Stimulated activated CD4-positive, alpha-beta T cell treated with anti-CD3 and anti-CD28 coated beads, Interleukin-15, amount 100 ng/mL, for 24 hours (primary cell): ENCODE data around the gene RPN2.

Experiments used
- DNase-seq: peaks from one replicate; pipeline ENCODE4 v3.0.0-alpha.2; 2020

RPN2 gene

DNA sequence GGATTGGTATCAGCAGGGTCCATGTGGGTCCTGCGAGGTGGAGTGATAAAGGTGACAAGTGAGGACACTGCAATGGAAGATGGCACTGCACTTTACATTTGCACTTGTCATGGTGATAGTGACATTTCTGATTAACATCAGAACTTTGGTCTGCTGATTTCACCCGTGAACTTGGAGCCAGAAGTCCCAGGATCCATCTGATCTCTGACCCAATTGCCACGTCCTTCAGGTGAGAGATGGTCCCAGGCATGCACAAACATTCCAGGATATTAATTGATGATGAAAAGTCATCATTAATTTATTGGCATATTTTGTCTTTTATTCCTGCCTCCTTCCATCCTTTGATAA, 92.3 kb downstream of the RPN2 start:
- no peak for DNase-seq

DNA sequence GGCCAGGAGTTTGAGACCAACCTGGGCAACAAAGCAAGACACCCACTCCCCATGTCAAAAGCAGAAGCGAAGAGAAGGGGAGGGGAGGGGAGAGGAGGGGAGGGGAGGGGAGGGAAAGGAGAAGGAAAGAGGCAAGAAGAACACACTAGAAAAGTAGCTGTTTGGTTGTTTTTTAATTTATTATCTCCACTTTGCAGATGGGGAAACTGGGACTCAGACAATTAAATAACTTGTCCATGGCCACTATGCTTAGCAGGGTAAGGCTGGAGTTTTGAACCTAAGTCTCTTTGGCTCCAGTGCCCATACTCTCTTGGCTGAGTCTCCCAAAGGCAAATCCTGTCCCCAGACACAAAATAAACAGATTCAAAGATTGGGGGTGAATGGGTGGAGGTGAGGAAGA, 94.9 kb downstream of the RPN2 start:
- no peak for DNase-seq

DNA sequence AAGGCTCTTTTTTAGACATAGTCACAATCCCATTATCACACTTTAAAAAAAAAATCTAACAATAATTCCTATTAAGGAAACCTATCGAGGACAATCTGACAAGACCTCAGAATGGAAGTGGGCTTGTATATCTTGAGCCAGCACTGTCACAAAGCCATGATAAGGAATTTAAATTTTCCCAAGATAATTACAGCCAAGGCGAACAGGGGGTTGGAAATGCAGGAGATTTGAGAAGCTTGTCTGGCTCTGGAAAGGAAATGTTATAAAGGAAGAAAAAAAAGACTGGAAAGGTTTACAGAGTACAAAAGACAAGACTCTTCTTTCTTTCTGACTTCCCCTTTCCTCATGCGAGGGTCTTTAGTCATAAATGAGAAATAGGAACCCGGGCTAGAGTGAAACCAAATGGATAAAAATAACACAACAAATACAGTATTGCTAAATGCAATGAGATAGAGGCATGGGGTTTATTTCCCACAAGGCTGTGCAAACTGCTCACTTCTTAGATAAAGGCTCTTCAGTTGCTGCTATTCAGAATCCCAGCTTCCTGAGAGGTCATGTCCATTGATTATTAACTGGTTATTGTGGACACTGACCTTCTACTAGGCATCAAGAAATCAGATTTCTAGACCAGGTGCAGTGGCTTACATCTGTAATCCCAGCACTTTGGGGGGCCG, 95.9 kb downstream of the RPN2 start:
- DNase-seq: no peak

DNA sequence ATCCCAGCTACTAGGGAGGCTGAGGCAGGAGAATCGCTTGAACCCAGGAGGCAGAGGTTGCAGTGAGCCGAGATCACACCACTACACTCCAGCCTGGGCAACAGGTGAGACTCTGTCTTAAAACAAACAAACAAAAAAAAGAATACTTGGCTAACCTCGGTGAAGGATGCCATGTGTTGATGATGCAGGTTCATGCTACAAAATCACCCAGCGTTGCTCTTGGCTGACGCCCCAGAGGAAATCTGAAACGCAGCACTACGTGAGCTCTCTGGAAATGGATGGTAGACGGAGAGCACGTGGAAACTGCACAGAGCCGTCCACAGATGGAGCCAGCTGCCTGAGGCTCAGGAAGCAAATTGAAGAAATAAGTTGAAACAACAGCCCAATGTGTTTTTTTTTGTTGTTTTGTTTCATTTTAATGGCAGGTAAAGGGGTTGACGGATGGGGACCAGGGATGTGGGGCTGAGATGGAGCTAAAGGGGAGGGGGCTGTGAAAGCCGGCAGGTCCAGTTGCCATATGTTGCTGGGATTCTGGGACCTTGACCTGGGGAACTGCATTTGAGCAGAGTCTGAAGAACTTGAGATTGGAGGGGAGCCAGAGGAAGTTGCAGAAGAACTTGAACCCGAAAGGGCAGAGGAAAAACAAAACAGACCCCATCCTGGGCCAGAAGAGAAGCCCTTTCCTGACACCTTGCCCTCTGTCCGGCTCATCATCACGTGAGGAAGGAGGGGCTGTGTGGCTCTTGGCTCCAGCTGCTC, 97.5 kb downstream of the RPN2 start:
- DNase-seq: no peak

DNA sequence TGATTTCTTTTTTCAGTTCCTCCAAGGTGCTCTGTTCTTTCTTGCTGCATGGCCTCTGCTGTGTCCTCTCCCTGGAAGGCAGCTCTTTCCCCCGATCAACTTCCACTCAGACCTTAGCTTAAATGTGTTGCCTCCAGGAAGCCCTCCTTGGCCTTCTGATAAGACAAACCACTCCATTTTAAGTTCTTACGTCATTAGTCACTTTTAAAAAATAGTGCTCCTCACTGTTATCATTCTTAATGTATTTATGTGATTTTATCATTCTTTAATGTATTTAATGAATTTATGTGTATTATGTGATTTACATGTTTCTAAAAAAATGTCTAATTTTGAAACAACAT, 98.1 kb downstream of the RPN2 start:
- DNase-seq: no peak

DNA sequence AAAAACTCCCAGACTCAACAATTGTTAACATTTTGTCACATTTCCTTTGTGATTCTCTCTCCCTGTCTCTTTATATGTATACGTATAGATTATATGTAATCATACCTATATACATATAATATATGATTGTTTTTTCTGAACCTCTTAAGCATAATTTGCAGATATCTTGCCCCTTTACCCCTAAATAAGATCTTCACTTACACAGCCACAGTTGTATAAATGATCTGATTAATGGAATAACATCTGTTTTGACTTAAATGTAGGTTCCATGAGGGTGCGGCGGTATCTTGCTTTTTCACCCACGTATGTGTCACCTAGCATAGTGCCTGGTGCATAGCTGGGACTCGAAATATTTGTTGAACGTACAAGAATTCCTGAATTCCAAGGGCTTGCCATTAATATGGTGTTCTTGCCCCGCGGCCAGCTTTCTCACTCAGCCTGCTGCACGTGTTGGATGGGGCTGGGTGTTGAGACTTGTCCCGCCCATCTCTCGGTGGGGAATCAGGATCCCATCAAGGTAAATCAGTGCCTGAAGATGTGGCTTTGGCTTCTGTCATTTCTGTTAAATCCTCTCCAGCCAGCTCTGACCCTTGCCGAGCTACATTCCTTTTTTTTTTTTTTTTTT, 99.9 kb downstream of the RPN2 start:
- DNase-seq: no peak

DNA sequence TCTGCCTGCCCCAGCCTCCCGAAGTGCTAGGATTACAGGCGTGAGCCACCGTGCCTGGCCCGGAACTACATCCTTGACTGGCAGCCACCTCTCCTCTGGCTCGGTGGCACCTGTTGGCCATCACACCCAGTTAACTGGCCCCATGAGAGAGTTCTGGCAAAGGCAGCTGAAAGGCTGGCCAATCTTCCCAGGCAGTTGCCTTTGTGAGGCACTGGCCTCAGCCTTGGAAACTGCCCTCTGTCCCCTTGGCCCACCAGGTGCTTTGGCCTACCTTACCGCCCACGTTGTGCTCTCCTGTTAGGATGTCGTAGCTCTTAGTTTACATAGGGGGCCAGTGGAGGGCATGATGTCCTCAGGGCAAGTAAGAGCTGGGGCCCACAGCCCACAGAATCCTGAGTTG, 100.7 kb downstream of the RPN2 start:
- no peak for DNase-seq

DNA sequence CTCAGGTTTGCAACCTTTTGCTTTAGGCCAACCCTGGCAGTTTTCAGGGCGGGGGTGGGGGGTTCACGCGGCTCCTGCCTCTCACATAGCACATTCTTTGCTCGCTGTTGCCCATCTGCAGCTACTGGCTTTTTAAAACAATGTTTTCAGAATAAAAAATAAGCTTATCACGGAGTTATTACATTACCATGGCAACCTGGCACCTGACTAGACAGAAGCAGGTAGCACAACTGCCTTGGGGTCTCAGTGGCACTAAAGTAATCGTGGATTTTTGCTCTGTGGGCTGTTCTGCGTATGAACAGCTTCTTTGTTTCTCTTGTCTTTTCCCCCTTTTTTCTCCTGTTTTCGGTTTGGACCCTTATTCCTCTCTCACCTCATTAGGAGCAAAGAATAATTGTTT, 101.3 kb downstream of the RPN2 start:
- DNase-seq: no peak

DNA sequence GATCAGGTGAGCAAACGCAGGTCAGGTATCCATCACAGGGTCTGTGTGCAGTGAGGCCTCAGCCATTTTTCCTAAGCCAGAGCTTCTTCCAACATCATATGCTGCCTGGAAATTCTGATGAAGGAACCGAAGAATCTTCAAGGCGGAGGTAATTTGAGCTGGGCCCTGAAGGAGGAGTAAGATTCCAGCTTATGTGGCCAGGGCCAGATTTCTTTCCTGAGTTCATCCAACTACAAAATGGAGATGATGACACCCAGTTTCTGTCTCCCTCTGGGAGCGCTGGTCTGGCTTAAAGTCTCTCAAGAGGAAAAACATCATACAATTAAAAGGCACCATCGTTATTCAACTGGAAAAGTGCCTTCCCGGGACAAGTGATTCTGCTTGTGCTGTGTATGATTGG, 103.4 kb downstream of the RPN2 start:
- DNase-seq: no peak

DNA sequence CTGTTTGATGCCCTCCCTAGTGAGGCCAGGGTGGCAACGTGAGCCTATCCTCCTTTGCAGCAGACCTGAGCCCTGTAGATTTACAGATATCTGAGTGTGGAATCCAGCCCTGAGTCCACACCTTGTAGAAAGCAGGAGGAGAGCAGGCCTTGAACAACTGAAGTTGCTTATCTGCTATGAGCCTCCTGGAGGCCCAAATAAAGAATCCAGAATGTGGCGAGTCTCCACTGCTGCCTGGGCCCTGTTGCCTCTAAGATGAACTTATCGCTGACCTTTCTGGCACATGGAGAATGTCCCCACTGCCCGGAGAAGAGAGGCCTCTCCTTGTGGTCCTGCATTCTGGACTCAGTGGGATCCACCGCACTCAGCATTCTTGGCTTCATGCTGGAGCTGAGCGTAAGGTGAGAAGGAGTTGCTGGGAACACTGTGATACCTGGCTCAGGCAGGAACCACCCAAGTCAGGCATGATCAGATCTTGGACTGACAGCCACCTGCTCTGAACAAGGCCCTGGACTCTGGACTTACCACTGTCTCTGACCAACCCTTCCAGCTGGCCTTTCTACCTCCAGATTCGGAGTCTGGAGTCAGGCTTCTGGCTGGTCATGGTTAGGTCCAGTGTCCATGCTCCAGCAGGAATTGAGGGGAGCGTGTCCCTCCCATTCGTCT, 104.5 kb downstream of the RPN2 start:
- no peak for DNase-seq

DNA sequence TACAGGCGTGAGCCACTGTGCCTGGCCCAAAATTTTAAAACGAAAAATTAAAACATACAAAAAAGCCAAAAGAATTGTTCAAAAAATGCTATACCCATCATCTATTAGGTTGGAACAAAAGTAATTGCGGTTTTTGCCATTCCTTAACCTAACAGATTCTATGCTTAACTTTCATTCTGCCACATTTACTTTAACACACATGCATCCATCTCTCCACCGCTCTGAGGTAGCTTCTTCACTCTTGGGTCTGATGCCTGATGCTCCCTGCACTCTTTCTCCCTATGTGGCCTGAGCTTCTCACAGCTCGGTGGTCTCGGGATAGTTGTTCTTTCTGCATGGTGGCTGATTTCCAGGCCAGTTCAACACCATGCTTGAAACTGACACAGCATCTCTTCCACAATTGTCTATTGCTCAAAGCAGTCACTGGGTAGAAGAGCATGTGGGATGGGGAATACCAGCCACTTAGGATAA, 105.6 kb downstream of the RPN2 start:
- DNase-seq: no peak

DNA sequence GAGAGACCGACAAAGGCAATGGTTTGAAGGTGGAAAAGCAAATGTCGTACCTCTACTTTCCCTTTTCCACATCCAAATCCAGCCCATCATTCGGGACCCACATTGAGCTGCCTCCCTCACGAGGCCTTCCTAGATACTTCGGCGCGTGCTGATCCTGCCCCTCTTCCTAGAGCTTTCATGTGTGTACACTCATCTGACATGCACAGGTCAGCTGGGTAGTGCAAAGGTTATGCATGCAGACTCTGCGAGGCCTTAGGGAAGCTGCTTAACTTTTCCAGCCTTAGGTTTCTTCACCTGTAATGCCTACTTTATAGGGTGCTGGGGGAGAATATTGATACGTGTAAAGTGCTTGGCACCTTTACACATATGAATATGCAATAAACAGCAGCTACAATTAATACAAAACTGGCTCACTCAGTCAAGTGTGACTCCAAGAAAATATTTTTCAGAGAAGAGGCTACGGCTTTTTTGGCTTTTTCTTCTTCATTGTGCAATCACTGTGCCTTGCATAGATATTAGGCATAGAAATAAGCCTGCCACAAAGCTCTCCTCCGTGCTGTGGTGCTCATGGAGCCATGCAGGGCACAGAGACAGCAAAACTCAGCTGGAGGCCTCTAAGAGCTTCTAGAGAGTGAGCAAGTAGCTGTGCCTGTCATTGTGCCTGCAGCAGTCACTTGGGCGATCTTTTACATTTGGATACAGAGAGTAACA, 106.7 kb downstream of the RPN2 start:
- DNase-seq: no peak

DNA sequence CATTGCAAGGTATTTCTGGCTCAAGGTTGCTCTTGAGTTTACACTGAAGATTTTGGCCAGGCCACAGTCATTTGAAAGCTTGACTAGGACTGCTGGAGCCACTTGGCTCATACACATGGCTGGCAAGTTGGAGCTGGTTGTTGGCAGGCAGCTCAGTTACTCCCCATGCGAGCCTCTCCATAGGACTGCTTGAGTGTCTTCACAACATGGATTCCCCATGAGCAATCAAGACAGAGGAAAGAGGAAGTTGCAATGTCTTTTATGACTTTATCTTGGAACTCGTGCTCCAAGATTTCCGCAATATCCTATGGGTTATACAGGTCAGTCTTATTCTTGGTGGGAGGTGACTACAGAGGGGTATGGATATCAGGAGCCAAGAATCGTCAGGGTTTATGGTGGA, 109.0 kb downstream of the RPN2 start:
- DNase-seq: no peak

DNA sequence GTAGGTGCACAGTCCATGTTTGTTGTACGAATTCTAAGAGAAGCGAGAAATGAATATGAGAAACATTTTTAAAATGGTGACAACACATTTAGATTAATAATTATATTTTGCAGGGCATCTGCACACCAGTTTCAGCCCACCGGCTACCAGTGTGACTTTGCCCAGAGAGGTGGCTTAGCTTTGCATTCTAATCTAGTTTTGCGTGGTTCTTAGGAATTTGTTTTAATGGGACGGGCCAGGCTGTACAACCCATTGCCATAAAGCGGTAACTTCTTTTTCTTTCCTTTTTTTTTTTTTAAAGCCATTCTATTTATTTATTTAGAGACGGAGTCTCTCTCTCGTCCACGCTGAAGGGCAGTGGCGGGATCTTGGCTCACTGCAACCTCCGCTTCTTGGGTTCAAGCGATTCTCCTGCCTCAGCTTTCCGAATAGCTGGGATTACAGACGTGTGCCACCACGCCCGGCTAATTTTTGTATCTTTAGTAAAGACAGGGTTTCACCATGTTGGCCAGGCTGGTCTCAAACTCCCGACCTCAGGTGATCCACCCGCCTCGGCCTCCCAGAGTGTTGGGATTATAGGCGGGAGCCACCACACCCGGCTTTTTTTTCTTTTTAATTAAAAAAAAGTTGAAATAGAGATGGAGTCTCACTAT, 111.2 kb downstream of the RPN2 start:
- no peak for DNase-seq
